HG03439 (cell line): ENCODE measurements around the gene MAD1L1.
"Not testable (repeated sequence)": the region's sequence is repeated elsewhere in the genome, so short reads cannot be mapped to it uniquely, and the experiment has no call there.

Experiments
- ATAC-seq: cut with Tn5 transposase; IDR thresholded peaks from one replicate; pipeline ENCODE4 v1.9.1; 2021; ENCODE audit warnings: mild to moderate bottlenecking, moderate library complexity; ENCODE audit not compliant: unreplicated experiment

MAD1L1 gene

GRCh38 chr7:2005786-2006185, 227.0 kb downstream of the MAD1L1 start:
- ATAC-seq, result no peak

- no peak for ATAC-seq
Measured at GRCh38 chr7:2004841-2005725, 227.7 kb downstream of the MAD1L1 start.

- ATAC-seq, result no peak
Measured at GRCh38 chr7:2003931-2004812, 228.6 kb downstream of the MAD1L1 start.

GRCh38 chr7:2003451-2003930, 229.3 kb downstream of the MAD1L1 start:
- ATAC-seq, result no peak

- no peak for ATAC-seq
Measured at GRCh38 chr7:2002561-2003450, 229.9 kb downstream of the MAD1L1 start.

GRCh38 chr7:2001601-2002442, 230.9 kb downstream of the MAD1L1 start:
- ATAC-seq, result no peak

- no peak for ATAC-seq
Measured at GRCh38 chr7:2000746-2001321, 231.9 kb downstream of the MAD1L1 start.

GRCh38 chr7:2000153-2000687, 232.5 kb downstream of the MAD1L1 start:
- ATAC-seq, result no peak

- no peak for ATAC-seq
Measured at GRCh38 chr7:1999278-1999984, 233.3 kb downstream of the MAD1L1 start.

- ATAC-seq, result no peak
Measured at GRCh38 chr7:1998146-1998545, 234.6 kb downstream of the MAD1L1 start.

- ATAC-seq, result no peak
Measured at GRCh38 chr7:1997537-1998076, 235.1 kb downstream of the MAD1L1 start.

- ATAC-seq, result no peak
Measured at GRCh38 chr7:1996816-1997215, 235.9 kb downstream of the MAD1L1 start.

- not testable (repeated sequence) for ATAC-seq
Measured at GRCh38 chr7:1995911-1996420, 236.8 kb downstream of the MAD1L1 start.

- ATAC-seq, result no peak
Measured at GRCh38 chr7:1995426-1995825, 237.3 kb downstream of the MAD1L1 start.

GRCh38 chr7:1994931-1995330, 237.8 kb downstream of the MAD1L1 start:
- no peak for ATAC-seq

- ATAC-seq, result no peak
Measured at GRCh38 chr7:1993776-1994740, 238.7 kb downstream of the MAD1L1 start.
